ENCODE measurements around the gene ZNF143. TPM values are rescaled to one million over a fixed set of nuclear protein-coding genes. Genes with fewer than 3 reads are reported as not detected.
A peak's percentile ranks its signal among the peaks of the same experiment; 100 is the strongest.

The ZNF143 gene
- total RNA-seq, 1 experiment from 2014 or later, result 35.8 TPM

DNA sequence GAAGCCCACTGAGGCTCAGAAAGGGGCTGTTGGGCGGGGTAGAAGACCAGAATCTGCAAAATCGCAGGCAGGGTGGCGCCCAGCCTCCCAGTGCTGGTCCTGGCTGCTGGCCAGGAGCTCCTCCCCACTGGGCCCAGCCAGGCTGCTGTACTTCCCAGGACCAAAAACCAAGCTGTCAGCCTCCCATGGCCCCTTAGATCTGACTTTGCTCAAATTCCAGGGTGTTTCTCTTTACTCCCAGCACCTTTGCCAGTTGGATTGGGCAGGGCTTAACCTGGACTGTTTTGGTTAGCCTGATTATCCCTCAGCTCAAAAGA lies 68.5 kb downstream of the ZNF143 start:
- ATAC-seq (peak; percentile 47), DNase-seq (ENCODE audit: low spot score) (no peak)
- H3K27me3 Mint-ChIP-seq (ENCODE audit: low read depth), result no peaks in the 10 kb centered on the region
- peaks cover 44% of the 10 kb centered on the region for H3K4me1 Mint-ChIP-seq
- CTCF ChIA-PET, result interaction anchor here (0.7 to 2.8 kb wide), 4 partner anchors 11 to 219 kb away, joined by 3 to 20 read pairs (median 4); no protein-coding TSS in a partner anchor
- no peak overlapping the region for H3K27ac Mint-ChIP-seq
- H3K9me3 Mint-ChIP-seq, result no peaks in the 10 kb centered on the region
- TF ChIP-seq, protein P1, sequence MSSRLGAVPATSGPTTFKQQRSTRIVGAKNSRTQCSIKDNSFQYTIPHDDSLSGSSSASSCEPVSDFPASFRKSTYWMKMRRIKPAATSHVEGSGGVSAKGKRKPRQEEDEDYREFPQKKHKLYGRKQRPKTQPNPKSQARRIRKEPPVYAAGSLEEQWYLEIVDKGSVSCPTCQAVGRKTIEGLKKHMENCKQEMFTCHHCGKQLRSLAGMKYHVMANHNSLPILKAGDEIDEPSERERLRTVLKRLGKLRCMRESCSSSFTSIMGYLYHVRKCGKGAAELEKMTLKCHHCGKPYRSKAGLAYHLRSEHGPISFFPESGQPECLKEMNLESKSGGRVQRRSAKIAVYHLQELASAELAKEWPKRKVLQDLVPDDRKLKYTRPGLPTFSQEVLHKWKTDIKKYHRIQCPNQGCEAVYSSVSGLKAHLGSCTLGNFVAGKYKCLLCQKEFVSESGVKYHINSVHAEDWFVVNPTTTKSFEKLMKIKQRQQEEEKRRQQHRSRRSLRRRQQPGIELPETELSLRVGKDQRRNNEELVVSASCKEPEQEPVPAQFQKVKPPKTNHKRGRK (CRISPR knock-in tag; IDR thresholded peaks at IDR 0.05; ENCODE audit: borderline replicate concordance), result no peak
- TF ChIP-seq GABPB1 (CRISPR knock-in tag; IDR thresholded peaks at IDR 0.05) (no peak), OVOL2 (CRISPR knock-in tag; IDR thresholded peaks at IDR 0.05; ENCODE audit: borderline replicate concordance) (no peak), ELF4 (CRISPR knock-in tag; IDR thresholded peaks at IDR 0.05; ENCODE audit: low read depth) (no peak), JAZF1 (CRISPR knock-in tag; IDR thresholded peaks at IDR 0.05) (no peak), EMX1 (CRISPR knock-in tag; IDR thresholded peaks at IDR 0.05) (no peak), MXD4 (CRISPR knock-in tag; IDR thresholded peaks at IDR 0.05; ENCODE audit: borderline replicate concordance) (no peak), SP1 (CRISPR knock-in tag; conservative IDR thresholded peaks at IDR 0.05) (no peak), TEAD1 (CRISPR knock-in tag; IDR thresholded peaks at IDR 0.05) (no peak), RELA (CRISPR knock-in tag; IDR thresholded peaks at IDR 0.05; ENCODE audit: borderline replicate concordance) (no peak), SMAD4 (CRISPR knock-in tag; IDR thresholded peaks at IDR 0.05) (no peak), CBFB (CRISPR knock-in tag; IDR thresholded peaks at IDR 0.05; ENCODE audit: low read depth) (no peak)
- TF ChIP-seq, protein P2, sequence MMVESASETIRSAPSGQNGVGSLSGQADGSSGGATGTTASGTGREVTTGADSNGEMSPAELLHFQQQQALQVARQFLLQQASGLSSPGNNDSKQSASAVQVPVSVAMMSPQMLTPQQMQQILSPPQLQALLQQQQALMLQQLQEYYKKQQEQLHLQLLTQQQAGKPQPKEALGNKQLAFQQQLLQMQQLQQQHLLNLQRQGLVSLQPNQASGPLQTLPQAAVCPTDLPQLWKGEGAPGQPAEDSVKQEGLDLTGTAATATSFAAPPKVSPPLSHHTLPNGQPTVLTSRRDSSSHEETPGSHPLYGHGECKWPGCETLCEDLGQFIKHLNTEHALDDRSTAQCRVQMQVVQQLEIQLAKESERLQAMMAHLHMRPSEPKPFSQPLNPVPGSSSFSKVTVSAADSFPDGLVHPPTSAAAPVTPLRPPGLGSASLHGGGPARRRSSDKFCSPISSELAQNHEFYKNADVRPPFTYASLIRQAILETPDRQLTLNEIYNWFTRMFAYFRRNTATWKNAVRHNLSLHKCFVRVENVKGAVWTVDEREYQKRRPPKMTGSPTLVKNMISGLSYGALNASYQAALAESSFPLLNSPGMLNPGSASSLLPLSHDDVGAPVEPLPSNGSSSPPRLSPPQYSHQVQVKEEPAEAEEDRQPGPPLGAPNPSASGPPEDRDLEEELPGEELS (CRISPR knock-in tag; IDR thresholded peaks at IDR 0.05), result no peak
- TF ChIP-seq, protein P3, sequence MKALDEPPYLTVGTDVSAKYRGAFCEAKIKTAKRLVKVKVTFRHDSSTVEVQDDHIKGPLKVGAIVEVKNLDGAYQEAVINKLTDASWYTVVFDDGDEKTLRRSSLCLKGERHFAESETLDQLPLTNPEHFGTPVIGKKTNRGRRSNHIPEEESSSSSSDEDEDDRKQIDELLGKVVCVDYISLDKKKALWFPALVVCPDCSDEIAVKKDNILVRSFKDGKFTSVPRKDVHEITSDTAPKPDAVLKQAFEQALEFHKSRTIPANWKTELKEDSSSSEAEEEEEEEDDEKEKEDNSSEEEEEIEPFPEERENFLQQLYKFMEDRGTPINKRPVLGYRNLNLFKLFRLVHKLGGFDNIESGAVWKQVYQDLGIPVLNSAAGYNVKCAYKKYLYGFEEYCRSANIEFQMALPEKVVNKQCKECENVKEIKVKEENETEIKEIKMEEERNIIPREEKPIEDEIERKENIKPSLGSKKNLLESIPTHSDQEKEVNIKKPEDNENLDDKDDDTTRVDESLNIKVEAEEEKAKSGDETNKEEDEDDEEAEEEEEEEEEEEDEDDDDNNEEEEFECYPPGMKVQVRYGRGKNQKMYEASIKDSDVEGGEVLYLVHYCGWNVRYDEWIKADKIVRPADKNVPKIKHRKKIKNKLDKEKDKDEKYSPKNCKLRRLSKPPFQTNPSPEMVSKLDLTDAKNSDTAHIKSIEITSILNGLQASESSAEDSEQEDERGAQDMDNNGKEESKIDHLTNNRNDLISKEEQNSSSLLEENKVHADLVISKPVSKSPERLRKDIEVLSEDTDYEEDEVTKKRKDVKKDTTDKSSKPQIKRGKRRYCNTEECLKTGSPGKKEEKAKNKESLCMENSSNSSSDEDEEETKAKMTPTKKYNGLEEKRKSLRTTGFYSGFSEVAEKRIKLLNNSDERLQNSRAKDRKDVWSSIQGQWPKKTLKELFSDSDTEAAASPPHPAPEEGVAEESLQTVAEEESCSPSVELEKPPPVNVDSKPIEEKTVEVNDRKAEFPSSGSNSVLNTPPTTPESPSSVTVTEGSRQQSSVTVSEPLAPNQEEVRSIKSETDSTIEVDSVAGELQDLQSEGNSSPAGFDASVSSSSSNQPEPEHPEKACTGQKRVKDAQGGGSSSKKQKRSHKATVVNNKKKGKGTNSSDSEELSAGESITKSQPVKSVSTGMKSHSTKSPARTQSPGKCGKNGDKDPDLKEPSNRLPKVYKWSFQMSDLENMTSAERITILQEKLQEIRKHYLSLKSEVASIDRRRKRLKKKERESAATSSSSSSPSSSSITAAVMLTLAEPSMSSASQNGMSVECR (CRISPR knock-in tag; IDR thresholded peaks at IDR 0.05; ENCODE audit: borderline replicate concordance), result no peak
- TF ChIP-seq, protein P4, sequence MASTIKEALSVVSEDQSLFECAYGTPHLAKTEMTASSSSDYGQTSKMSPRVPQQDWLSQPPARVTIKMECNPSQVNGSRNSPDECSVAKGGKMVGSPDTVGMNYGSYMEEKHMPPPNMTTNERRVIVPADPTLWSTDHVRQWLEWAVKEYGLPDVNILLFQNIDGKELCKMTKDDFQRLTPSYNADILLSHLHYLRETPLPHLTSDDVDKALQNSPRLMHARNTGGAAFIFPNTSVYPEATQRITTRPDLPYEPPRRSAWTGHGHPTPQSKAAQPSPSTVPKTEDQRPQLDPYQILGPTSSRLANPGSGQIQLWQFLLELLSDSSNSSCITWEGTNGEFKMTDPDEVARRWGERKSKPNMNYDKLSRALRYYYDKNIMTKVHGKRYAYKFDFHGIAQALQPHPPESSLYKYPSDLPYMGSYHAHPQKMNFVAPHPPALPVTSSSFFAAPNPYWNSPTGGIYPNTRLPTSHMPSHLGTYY (CRISPR knock-in tag; IDR thresholded peaks at IDR 0.05), result no peak
- POLR2A ChIA-PET, result interaction anchor here (0.6 to 1.8 kb wide), 4 partner anchors 44 to 279 kb away, joined by 3 to 5 read pairs (median 4); partner anchors contain the start of genes WEE1 and ZNF143
- peaks cover 22% of the 10 kb centered on the region for H3K36me3 Mint-ChIP-seq
- H3K4me3 Mint-ChIP-seq, result no peak overlapping the region

DNA sequence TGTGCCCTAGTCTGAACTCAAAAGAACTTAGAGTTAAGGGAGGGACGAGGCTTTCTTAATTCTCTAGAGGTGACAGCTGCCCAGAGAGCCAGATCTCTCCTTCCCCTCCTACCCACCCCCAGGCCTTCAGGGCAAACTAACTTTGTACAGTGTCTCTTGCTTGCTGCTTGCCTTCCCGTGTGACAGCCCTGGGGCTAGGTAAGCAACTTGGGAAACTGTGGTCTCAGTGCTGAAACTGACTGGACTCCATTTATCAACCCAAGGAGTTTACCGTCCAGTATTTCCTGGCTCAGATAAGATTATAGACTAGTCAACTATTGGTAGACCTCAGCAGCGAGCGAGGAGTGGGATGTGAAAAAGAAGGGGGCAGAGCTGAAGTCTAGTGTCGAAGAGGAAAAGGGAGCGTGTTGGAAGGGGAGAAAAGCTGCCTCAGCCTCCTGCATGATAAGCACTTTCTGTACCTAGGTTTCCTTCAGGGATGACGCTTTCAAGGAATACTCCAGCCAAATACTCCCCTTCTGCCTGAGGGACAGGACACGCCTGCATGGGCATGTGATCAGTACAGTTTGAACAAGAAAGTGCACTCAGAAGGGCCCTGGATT lies 69.3 kb downstream of the ZNF143 start:
- Mint-ChIP-seq H3K36me3 (peaks cover 19% of the 10 kb centered on the region), H3K9me3 (no peaks in the 10 kb centered on the region), H3K27me3 (ENCODE audit: low read depth) (no peaks in the 10 kb centered on the region), H3K4me3 (no peak overlapping the region), H3K27ac (peak overlapping the region; percentile 76), H3K4me1 (peaks cover 49% of the 10 kb centered on the region)
- CTCF ChIA-PET, result interaction anchor here (0.7 to 2.8 kb wide), 4 partner anchors 23 to 365 kb away, joined by 3 to 20 read pairs (median 4); partner anchors contain the start of gene WEE1
- ATAC-seq (0 out of 2 replicates have a peak, but pooled peaks have one; percentile 6), DNase-seq (ENCODE audit: low spot score) (no peak)
- POLR2A ChIA-PET, result interaction anchor here (1.8 kb wide), 1 partner anchor 70 kb away, joined by 5 read pairs; the partner anchor contains the start of gene ZNF143
- TF ChIP-seq, protein P5, sequence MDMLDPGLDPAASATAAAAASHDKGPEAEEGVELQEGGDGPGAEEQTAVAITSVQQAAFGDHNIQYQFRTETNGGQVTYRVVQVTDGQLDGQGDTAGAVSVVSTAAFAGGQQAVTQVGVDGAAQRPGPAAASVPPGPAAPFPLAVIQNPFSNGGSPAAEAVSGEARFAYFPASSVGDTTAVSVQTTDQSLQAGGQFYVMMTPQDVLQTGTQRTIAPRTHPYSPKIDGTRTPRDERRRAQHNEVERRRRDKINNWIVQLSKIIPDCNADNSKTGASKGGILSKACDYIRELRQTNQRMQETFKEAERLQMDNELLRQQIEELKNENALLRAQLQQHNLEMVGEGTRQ (CRISPR knock-in tag; IDR thresholded peaks at IDR 0.05), result no peak
- TF ChIP-seq, protein P6, sequence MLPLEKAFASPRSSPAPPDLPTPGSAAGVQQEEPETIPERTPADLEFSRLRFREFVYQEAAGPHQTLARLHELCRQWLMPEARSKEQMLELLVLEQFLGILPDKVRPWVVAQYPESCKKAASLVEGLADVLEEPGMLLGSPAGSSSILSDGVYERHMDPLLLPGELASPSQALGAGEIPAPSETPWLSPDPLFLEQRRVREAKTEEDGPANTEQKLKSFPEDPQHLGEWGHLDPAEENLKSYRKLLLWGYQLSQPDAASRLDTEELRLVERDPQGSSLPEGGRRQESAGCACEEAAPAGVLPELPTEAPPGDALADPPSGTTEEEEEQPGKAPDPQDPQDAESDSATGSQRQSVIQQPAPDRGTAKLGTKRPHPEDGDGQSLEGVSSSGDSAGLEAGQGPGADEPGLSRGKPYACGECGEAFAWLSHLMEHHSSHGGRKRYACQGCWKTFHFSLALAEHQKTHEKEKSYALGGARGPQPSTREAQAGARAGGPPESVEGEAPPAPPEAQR (CRISPR knock-in tag; IDR thresholded peaks at IDR 0.05), result no peak
- TF ChIP-seq, protein P3 (CRISPR knock-in tag; IDR thresholded peaks at IDR 0.05; ENCODE audit: borderline replicate concordance), result no peak
- no peak for TF ChIP-seq JUN (CRISPR knock-in tag; IDR thresholded peaks at IDR 0.05)

All from WTC11 (cell line).